HG02798 (cell line): ENCODE results near the gene UBXN6.

Experiments
- ATAC-seq: cut with Tn5 transposase; IDR thresholded peaks from one replicate; pipeline ENCODE4 v1.9.1; 2021; ENCODE audit warnings: mild to moderate bottlenecking; ENCODE audit not compliant: unreplicated experiment, poor library complexity

UBXN6 gene, protein sequence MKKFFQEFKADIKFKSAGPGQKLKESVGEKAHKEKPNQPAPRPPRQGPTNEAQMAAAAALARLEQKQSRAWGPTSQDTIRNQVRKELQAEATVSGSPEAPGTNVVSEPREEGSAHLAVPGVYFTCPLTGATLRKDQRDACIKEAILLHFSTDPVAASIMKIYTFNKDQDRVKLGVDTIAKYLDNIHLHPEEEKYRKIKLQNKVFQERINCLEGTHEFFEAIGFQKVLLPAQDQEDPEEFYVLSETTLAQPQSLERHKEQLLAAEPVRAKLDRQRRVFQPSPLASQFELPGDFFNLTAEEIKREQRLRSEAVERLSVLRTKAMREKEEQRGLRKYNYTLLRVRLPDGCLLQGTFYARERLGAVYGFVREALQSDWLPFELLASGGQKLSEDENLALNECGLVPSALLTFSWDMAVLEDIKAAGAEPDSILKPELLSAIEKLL

DNA sequence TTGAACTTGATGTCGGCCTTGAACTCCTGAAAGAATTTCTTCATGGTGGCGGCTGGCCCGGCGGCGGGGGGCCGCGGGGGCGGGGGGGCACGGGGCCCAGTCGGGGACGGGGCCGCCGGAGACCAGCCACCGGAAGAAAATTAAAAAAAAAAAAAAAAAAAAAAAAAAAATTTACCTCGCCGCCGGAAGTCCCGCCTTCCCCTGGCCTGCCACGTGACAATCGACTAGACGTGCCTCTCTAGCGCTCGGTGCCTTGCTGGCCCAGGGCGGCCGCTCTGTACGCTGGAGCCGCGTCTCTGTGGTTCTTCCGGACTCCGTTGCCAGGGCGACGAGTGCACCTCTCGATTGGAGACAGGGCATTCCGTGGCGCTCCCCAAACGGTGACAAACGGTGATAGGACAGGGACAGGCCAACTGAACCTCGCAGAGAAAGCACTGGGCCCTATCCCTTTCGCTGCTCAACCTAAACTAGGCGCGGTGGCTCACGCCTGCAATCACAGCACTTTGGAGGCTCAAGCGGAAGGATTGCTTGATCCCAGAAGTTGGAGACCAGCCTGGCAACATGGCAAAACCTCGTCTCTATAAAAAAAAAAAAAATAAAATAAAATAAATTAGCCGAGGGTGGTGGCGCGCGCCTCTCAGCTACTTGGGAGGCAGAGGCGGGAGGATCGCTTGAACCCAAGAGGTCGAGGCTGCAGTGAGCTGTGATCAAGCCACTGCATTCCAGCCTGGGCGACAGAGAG lies at the start of gene UBXN6:
Gene UBXN6 (minus strand): TSS at position 141 of the 742 bp plus-strand sequence. CDS start 97 bp downstream, at position 44.
- peak; percentile 95 for ATAC-seq

DNA sequence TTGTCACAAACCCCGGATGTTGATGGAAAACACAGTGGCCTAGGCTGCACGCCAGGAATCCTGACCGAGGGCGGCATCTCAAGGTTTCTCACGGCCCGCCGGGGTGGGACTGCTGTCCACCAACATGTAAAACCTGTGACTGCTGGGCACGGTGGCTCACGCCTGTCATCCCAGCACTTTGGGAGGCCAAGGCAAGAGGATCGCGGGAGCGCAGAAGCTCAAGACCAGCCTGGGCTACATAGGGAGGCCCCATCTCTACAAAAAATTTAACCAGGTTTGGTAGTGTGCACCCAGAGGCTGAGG lies 49.5 kb upstream of the UBXN6 start:
- ATAC-seq, result no peak

DNA sequence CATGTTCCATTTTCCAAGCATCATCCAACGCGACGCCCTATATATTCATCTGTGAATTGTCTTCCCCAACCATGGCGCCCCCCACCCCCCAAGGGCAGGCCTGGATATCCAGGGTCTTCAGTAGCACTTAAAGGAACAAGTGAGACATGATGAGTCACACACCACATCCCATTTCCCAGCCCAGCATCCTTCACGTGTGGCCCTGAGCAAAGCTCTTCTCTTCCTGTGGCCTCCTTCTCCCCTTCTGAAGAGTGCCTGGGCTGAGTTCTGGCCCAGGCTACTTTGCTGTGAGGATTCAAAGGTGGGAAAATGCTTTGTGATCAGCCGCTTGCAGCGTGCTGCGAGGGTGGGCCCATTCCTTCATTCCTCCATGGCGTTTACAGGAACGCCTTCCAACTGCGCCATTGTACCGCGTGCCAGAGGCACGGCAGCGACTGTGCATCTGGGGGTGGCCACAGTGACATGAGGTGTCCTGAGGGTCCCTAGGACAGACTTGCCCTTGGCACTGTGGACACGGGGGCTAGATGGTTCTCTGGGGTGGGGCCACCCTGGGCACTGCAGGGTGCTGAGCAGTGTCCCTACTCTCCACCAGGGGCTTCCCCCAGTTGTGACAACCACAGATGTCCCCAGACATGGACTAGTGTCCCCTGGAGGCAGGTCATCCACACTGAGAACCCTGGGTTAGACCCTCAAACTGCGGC lies 49.0 kb upstream of the UBXN6 start:
- no peak for ATAC-seq

DNA sequence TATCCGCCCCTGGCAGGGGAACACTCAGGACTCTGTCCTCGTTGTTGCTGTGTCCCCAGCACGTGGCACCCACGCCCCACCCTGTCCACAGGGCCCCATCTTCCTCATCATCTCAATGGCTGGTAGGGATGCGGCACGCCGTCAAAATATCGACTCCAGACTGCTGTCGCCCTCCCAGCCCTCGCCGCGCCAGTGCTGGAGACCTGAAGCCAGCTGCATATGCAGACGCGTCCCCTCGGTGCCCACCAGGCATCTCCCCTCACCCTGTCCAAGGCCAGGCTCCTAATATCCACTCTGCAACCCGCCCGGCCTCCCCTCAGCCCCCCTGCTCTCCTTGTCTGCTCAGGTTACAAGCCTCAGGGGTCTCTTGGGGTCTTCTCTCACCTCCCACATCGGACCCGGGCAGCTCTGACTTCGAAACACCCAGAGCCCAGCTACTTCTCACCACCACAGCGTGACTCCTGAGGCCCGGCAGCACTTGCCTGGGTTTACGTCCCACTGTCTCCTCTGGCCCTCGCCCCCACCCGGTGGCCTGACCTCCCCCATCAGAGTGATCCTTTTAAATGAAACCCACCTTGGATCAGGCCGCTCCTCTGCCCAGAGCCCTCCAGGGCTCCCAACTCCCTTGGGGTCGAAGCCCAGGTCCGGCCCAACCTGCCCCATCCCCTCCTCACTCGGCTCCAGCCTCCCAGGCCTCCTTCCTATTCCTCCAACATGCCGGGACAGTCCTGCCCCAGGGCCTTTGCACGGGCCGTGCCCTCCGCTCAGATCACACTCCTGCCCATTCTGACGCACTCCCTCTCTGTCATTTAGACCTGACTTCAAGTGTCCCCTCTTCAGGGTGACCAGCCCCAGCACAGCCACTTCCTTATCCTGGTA lies 48.2 kb upstream of the UBXN6 start:
- ATAC-seq, result no peak

DNA sequence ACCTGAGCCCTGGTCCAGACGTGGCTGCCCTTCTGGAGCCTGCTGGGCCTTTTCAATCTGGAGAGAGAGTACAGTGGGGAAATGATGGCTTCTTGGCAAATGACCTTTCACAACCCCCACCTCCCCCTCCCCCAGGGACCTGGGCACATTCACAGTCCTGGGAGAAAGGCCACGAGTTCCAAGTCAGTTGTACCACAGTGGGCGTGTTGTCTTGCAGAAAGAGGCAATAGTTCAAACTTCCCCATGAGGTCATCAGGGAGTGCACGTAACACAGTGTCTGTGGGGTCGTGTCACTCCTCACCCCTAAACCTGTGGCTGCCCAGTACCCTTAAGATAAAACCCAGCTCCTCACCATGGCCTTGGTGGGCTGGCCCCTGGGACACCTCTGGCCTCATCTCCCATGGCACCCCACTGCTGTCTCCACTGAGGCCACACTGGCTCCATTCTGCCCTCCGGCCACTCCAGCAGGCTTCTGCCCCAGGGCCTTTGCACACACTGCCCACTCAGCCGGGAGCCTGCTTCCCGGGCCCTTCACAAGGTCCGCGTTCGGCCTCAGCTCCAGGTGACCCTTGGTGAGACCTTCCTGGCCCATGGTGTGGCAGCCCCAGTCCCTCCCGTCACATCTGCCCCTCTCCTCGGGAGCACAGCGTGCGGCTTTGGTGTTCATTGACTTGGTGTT lies 47.4 kb upstream of the UBXN6 start:
- no peak for ATAC-seq

DNA sequence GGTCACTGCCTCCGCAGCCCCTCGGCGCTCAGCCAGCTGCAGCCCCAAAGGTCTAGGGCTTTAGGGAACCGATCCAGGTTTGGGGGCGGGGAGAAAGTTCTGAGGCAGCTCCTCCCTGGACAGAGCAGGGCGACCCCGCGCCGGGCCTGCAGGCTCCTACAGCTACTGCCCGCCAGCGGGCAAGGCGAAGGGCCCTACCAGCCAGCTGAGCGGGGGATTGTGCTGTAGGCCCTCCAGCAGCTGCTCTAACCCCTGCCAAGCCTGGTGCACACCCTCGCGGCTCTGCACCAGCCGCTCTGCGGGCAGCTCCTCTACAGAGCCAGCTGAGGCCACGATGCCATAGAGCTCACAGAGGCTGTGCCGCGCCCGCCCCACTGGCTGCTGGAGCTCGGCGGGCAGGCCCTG lies 46.7 kb upstream of the UBXN6 start:
- no peak for ATAC-seq

DNA sequence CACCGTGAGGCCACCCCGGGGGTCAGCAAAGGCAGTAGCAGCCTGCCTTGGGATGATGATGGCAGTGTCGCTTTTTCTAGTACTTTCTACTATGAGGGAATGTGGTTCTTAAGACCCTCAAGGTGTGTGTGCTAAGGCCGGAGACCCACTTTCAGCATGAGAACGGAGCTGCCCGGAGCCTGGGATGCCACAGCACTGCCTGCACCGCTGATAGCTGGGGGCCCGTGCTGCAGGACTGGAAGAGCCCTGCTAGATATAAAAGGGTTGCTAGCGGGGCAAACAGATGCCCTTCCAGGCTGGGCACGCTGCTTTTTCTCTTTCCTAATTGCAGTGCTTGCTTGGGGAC lies 46.2 kb upstream of the UBXN6 start:
- ATAC-seq, result no peak

DNA sequence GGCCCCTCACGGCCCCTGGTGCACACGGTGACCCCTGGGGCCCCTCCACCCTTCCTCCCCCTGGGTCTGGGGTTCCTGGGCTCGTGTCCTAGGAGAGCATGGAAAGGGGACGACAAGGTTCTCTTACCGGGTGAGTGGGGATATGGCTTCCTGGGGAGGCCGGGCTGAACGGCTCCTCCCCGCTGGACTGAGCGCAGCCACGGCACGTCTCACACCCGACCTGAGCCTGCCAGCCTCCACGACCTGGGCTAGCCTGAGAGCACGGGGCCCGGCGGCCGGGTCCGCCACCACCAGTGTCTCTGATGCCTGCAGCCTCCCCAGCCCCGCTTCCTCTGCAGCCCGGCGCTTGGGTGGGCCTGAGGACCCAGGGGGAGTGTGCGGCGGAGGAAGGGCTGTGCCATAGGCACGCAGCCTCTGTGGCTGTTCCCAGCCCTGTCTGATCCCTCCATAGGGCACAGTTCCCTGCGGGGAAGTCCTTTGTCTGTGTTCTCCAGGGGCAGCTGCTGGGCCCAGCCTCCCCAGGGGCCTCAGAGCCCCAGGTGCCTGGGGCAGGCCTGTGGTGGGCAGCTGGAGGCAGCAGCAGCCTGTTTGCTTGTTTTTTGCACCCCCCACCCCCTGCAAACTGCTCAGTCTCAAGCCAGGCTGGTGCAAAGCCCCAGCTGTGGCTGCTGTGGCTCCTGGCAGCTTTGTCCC lies 45.7 kb upstream of the UBXN6 start:
- ATAC-seq, result no peak

DNA sequence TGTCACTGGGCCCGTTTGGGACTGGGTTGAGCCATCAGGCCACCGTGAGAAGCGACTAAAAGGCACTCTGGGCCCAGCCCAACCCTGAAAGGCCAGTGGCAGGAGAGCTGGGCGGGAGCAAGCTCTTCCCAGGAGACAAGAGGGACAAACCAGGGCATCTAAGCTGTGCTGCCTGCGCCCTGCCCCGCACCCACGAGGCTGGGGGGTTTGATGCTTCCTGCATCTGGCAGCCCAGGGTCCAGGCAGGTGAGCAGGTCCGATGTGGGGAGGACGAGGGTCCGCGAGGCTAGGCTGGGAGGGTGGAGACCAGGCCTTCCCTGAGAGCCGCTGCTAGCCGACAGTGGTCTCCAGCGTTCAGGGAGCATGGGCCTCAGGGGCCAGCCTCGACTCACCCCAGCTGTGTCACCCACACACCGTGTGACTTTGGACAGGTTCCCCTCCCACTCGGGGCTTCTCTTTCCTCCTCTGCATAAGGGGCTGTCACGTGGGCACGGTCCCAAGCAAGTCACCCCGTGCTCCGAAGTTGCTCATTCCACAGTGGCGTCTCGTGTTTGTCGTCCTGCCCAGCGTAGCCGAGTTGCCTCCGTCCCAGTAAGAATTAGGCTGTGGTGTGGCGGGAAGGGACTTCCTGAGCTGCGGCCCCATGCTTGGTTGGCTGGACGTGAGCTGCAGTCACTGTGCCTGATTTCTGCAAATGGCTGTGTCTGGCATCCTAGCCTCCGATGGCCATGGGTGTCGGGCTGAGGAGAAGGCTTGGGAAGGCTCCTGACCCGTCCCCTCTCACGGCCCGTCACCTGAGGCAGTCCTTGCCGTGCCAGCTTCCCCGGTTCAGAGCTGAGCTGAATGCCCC lies 44.9 kb upstream of the UBXN6 start:
- no peak for ATAC-seq

DNA sequence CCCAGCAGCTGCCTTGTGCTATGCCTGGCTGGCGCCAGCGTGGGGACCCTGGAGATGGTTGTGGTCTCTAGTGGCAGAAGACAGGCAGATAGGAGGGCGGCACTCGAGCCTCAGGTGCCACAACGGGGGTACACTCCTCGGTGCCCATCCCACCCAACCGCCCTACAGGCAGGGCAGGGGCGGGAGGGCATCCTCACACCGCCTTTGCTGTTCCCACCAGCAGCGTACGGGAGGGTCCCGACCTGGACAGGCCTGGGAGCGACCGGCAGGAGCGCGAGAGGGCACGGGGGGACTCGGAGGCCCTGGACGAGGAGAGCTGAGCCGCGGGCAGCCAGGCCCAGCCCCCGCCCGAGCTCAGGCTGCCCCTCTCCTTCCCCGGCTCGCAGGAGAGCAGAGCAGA lies 44.1 kb upstream of the UBXN6 start:
- no peak for ATAC-seq

DNA sequence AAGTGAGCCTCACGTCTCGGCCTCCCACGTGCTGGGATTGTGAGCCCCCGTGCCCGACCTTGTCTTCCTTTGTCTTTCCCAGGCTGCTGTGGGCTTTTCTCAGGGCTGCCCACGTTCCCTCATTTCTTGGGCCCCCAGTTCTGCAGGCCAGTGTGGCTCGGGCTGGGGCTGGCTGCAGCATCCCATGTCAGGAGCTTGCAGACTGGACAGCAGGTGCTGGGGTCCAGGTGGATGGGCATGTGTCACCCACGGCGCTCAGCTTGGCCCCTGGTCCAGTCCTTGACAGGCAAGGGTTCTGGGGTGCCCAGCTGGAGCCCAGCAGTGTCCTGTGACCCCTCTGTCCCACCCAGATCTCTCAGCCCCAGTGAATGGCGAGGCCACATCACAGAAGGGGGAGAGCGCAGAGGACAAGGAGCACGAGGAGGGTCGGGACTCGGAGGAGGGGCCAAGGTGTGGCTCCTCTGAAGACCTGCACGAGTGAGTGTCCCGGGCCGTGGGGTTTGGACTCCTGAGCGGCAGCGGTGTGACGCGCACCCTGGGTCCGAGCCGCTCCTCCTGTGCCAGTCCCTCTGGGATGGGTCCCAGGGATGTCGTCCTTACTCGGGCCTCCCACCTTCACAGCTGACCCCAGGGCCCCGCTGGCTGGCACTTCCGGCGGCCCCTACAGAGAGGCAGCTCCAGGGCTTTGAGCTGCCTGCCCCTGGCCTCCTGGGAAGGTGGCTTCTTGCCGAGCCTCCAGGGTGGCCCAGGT lies 43.4 kb upstream of the UBXN6 start:
- no peak for ATAC-seq

DNA sequence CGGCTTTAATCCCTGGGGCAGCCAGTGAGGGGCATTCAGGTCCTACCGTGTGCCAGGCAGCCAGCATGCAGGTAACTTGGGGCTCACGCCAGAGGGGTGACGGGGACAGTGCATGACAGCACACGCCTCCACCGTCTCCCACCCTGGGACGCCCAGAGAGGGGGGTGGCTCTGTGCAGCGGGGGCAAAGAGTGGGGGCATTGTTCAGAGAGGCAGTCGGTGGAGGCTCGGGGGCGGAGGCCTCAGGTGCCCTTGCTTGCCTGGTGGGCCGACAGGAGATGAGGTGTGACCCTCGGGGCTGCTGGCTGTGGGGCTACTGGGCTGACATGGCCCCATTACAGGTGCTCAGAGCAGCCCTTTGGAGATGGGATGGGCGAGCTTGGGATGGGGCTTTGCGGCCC lies 42.3 kb upstream of the UBXN6 start:
- no peak for ATAC-seq

DNA sequence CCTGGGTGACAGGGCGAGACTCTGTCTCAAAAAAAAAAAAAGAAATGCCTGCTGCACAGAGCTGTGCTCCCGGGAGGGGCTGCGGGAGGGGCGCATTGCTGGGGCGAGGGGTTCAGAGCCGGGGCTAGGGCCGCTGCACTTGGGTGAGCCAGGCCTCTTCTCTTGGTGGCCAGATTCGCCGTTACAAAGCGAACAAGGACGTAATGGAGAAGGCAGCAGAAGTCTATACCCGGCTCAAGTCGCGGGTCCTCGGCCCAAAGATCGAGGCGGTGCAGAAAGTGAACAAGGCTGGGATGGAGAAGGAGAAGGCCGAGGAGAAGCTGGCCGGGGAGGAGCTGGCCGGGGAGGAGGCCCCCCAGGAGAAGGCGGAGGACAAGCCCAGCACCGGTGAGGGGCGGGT lies 41.7 kb upstream of the UBXN6 start:
- no peak for ATAC-seq

DNA sequence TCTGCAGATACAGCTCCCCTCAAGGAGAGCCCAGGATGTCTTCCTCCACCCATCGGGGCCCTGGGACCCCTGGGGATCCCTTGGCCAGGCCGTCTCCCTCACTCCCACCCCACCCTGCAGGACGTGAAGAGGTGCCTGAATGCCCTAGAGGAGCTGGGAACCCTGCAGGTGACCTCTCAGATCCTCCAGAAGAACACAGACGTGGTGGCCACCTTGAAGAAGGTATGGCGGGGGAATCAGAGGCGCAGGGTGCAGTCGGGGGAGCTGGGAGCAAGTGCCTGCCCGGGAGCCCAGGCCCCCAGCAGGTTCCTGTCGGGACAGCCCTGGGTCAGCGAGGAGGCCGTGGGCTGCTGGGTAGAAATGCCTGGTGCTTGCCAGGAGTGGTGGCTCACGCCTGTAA lies 41.1 kb upstream of the UBXN6 start:
- ATAC-seq, result no peak

DNA sequence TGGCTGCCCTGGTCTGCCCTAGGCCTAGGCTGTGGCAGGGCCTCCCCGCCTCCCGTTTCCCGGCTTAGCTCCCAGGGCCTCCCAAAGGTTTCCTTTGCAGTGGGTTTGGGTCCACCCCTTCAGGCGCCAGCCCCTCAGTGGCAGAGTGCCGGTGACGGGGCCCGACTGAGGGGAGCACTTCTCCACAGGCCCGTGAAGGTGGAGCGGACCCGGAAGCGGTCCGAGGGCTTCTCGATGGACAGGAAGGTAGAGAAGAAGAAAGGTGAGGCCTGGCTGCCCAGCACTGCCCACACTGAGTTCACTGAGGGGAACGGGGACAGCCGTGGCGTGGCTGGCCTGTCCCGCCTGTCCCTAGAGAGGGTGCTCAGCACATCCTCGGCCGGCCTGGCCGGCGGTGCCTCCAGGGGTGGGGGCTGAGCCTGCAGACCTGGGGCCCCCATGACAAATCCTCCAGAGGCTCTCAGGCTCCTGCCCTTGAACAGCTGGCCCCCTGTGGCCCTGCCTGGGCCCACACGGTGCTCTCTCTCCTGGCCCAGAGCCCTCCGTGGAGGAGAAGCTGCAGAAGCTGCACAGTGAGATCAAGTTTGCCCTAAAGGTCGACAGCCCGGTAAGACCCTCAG lies 40.3 kb upstream of the UBXN6 start:
- ATAC-seq, result no peak

DNA sequence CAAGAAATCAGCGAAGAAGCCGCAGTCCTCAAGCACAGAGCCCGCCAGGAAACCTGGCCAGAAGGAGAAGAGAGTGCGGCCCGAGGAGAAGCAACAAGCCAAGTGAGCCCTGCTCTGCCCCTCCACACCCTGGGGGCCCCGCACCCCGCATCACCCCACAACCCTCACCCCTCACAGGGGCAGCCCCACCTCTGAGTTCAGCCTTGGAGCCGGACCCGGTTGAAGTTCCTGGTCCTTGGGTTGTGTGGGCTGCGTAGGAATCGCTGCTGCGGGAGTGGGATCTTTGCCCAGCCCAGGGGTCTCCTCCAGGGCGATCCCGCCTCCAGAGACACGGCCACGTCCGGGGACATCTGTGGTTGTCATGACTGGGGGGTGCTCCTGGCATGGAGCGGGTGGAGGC lies 38.7 kb upstream of the UBXN6 start:
- no peak for ATAC-seq

DNA sequence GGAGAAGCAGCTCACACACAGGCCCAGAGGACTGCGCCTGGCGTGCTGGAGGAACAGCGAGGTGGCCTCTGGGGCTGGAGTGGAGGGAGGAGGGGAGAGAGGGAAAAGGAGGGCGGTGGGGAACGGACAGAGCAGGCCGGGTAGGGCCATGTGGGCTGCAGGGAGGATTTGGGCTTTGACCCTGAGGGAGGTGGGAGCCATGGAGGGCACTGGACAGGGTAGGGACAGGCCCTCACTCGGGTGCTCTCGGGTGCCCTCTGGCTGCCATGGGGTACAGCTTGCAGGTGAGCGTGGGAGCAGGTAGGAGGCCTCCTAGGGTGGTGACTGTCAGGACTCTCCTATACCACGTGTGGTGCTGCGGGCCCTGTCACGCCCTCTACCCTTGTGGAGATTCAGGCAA lies 37.9 kb upstream of the UBXN6 start:
- no peak for ATAC-seq
